ENCODE results near the gene IRAK2.
"Not testable (repeated sequence)": the region's sequence is repeated elsewhere in the genome, so short reads cannot be mapped to it uniquely, and the experiment has no call there.

The IRAK2 gene

DNA sequence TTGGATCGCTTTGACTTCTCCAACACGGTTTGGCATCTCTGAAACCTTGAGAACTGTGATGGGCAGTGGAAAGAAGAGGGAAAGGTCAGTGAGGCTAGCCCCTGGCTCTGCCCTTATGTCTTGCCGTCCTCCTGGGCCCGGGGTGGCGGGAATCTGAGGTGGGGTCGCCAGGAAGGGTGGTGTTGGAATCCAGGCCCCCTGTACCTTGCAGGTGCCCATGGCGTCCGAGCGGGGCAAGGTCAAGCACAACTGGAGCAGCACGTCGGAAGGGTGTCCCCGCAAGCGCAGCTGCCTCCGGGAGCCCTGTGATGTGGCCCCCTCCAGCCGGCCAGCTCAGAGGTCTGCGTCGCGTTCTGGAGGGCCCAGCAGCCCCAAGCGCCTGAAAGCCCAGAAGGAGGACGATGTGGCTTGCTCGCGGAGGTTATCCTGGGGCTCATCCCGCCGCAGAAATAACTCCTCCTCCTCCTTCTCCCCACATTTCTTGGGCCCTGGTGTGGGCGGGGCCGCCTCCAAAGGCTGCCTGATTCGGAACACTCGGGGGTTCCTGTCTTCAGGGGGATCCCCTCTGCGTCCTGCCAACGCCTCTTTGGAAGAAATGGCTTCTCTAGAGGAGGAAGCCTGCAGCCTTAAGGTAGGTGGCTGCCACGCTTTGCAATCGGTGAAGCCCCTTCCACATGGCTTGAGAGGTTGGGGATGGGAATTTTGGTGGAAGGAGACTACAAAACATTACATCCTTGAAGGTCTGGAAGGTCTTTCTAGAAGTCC lies 84.4 kb downstream of the IRAK2 start:
- DNase-seq (ENCODE audit: low read depth in 1 of 2, low spot score in 1 of 2): peak; percentile 15 to 36

DNA sequence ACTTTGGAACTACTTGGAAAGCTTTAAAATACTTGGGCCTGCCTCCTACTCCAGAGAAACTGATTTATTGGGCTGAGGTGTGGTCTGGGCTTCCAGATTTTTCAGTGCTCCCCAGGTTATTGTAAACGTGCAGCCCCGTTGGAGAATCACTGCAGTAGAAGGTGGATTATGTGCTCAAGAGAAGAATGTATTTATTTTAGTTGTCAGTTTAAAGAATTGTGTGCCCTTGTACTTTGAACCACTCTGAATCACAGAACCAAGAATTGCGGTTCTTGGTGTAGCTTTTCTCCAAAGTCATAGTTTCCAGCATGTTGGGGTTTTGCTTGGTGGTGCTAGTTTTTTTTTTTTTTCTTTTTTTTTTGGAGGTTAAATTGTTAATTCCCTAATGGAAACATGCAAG lies 85.1 kb downstream of the IRAK2 start:
- no peak for DNase-seq (ENCODE audit: low read depth in 1 of 2, low spot score in 1 of 2)

DNA sequence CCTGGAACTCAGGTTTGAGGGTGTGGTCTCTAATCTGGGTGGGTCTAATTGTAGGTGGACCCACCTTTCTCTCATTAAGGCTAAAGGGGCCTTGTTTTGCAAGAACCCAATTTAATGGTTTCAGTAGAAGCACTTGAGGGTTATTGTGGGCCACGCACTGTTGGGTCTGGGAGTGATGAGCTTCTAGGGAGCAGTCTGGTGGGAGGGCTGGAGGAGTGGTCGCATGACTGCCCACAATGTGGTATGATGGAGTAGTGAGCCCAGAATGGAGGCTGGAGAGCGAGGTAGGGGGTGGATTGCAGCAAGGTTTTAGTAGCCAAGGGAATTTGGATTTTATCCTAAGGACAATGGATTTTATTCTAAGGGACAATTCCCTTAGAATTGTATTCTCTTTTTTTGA lies 86.3 kb downstream of the IRAK2 start:
- DNase-seq (ENCODE audit: low read depth in 1 of 2, low spot score in 1 of 2): no peak

DNA sequence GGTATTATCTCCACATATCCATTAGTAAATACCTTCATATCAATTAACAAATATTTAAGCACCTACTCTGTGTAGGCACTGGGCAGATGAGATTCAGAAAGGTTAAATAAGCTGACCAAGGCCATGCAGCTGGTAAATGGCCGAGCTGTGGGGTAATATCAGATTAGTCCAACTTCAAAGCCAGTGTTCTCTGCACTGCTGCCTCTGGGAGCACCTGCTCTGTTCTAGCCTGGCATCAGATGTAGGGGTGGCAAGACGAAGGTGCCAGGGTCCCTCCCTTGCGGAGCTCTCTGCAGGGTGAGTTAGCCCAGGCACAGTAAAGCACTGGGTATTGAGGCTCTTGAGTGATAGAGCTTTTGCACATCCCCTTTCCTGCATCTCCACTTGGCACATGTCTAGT lies 89.0 kb downstream of the IRAK2 start:
- DNase-seq (ENCODE audit: low read depth in 1 of 2, low spot score in 1 of 2): no peak

DNA sequence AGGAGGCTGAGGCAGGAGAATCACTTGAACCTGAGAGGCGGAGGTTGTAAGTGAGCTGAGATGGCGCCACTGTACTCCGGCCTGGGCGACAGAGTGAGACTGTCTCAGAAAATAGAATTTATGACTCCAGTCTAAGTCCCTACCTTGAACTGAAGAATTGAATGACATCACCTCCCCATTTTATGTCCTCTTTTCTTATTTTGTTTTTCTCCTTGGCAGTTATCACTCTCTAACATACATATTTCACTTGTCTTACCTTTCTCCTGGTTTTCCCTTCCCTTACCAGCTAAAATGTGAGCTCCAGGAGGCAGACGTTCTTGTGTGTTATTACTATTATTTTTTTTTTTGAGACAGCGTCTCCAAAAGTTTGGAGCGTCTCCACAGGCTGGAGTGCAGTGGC lies 91.1 kb downstream of the IRAK2 start:
- DNase-seq (ENCODE audit: low read depth in 1 of 2, low spot score in 1 of 2): no peak

DNA sequence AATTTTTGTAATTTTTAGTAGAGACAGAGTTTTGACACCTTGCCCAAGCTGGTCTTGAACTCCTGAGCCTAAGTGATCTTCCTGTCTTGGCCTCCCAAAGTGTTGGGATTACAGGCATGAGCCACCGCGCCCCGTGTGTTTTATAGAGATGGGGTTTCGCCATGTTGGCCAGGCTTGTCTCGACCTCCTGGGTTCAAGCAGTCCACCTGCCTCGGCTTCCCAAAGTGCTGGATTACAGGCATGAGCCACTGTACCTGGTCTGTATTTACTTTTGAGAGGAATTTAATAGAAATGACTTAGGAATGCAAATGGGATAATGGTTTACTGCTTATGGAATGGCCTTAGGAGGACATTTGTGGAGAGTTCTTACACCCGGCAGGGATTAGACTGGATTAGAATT lies 94.3 kb downstream of the IRAK2 start:
- DNase-seq (ENCODE audit: low read depth in 1 of 2, low spot score in 1 of 2): no peak

DNA sequence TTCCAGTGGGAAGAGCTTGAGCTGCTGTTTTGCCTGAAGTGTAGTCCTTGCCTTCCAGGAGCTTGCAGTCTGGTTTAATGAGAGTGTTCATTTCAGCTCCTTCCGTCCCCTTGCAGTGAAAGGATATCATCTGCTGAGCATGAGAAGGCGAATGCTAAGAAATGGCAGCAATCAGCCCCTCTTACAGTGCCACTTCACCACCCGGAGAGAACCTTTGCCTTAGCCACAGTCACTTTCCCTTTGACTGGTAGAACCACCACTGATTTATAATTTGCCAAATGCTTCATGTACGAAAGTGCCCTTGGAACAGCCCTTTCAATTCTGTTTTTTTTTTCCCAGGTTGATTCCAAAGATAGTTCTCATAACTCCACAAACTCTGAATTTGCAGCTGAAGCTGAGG lies 95.1 kb downstream of the IRAK2 start:
- no peak for DNase-seq (ENCODE audit: low read depth in 1 of 2, low spot score in 1 of 2)

DNA sequence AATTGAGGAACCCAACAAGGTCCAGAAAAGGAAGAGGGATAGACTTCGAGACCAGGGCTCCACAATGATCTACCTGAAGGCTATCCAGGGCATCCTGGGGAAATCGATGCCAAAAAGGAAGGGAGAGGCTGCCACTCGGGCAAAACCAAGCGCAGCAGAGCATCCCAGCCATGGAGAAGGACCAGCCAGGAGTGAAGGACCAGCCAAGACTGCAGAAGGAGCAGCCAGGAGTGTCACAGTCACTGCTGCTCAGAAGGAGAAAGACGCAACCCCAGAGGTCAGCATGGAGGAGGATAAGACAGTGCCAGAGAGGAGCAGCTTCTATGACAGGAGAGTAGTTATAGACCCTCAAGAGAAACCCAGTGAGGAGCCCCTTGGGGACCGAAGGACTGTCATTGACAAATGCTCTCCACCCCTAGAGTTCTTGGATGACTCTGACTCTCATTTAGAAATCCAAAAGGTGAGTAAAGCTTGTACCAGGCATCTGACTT lies 95.5 kb downstream of the IRAK2 start:
- no peak for DNase-seq (ENCODE audit: low read depth in 1 of 2, low spot score in 1 of 2)

DNA sequence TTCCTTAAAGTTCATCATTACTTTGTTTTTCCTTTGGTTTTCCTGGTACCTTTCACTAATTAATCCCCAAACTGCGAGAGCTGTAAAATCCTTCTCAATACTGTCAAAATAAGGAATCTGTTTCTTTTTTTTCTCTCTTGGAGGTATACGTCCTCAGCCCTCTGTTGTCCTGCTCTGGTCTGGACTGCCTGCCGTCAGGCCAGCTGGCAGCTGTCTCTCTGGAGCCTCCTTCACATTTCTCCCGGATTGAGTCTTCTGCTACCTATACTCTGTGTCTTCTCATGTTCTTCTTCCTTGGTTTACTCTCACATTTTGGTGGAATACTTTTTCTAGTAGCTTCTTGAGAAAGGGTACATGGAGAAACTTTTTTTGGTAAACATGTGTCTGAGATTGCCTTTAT lies 97.3 kb downstream of the IRAK2 start:
- no peak for DNase-seq (ENCODE audit: low read depth in 1 of 2, low spot score in 1 of 2)

DNA sequence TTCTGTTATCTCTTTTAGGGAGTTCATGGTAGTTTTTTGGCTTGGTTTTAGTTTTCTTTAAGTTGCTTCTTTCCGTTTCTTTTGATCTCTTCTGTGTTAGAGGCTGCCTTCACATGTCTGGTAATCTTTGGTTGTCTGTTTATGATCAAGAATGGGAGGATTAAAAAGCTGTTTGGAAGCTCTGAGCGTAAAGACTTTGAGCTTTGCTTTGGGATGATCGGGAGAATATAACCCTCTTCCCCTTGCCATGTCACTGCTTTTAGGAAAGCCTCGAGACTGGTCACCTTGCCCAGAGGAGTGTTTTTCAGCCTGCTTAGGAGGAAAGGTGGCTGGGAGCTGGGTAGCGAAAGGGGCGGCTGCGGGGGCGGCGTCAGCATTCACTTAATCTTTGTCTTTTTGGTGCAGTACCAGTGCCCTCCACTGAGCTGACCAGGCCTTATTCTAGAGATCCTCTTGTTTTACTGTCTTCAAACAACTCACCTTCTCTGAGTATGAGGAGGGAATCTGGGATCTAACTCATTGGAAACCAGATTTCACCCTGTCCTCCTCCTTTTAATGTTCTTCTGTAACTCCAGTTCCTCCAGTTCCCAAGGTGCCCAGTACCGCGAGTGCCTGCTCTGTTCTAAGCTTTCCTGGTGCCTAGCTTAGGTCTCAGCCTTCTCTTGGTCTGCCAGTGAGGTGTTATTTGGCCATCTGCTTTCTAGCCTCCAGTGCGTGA lies 99.1 kb downstream of the IRAK2 start:
- DNase-seq (ENCODE audit: low read depth in 1 of 2, low spot score in 1 of 2): peak; percentile 34 to 38

DNA sequence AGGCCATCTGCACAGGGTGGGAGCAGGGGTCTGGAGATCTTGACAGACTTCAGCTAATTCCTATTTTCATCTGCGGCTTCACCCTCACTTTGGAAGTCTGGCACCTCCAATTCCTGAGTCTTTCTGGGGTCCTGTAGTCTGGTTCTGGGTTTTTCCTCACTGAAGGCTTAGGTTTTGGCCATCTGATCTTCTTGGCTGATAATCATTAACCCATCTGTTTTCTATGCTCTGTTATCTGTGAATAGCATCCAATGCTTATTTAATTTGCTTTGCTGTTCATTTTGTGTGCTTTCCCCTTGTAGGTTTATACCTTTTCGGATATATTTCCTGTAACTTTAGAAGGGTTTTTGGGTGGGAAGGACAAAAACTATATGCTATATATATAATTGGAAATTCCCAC lies 101.1 kb downstream of the IRAK2 start:
- DNase-seq (ENCODE audit: low read depth in 1 of 2, low spot score in 1 of 2): no peak

DNA sequence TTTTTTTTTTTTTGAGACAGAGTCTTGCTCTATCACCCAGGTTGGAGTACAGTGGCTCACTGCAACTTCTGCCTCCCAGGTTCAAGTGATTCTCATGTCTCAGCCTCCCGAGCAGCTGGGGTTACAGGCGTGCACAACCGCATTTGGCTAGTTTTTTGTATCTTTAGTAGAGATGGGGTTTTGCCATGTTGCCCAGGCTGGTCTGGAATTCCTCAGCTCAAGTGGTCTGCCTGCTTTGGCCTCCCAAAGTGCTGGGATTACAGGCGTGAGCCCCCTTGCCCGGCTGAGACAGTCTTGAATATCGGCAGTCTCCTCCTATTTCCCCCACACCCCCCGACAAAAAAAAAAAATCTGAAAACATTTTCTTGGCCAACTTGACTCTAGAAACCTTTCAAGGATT lies 102.2 kb downstream of the IRAK2 start:
- not testable (repeated sequence) for DNase-seq (ENCODE audit: low read depth in 1 of 2, low spot score in 1 of 2)

DNA sequence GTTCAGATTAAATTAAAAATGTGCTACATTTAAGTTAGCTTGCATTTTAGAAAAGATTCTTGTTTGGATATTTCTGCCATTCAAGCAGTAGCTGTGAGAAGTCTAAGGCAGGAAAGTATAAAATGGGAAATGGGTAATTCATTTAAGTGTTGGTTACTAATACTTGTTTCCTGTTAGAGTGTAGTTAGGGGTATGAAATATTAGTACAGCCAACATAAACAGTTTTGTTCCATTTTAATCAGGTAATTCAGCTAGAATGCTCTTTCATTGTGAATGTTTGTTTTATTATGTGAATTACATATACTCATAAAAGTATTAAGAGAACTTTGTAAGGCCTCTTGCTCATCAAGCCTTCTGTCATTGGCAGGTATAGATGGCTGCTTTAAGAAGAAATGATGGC lies 103.4 kb downstream of the IRAK2 start:
- DNase-seq (ENCODE audit: low read depth in 1 of 2, low spot score in 1 of 2): no peak

DNA sequence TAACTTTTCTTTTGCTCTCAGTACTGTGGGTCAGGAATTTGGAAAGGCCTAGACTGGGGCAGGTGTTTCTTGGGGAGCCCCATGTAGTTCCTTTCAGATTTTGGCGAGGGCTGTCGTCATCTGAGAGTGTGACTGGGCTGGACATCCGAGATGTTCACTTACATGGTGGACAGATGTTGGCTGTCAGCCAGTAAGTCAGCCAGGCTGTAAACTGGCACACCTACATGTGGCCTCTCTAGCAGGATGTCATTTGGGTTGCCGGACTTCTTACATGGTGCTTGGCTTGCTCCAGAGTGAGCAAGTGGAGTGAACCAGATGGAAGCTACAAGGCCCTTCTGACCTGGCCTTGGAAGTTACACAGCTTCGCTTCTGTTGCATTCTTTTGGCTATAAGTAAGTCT lies 104.2 kb downstream of the IRAK2 start:
- no peak for DNase-seq (ENCODE audit: low read depth in 1 of 2, low spot score in 1 of 2)

DNA sequence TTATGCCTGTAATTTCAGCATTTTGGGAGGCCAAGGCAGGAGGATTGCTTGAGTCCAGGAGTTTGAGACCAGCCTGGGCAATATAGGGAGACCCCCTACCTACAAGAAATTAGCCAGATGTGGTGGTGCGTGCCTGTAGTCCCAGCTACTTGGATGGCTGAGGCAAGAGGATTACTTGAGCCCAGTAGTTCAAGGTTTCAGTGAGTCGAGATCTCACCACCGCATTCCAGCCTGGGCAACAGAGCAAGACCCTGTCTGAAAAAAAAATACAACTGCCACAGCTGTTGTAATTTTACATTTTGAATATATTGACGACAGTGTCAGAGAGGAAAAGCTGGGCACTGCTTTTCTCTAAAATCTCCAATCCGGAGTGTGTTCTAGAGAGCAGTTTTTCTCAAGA lies 104.7 kb downstream of the IRAK2 start:
- DNase-seq (ENCODE audit: low read depth in 1 of 2, low spot score in 1 of 2): no peak

DNA sequence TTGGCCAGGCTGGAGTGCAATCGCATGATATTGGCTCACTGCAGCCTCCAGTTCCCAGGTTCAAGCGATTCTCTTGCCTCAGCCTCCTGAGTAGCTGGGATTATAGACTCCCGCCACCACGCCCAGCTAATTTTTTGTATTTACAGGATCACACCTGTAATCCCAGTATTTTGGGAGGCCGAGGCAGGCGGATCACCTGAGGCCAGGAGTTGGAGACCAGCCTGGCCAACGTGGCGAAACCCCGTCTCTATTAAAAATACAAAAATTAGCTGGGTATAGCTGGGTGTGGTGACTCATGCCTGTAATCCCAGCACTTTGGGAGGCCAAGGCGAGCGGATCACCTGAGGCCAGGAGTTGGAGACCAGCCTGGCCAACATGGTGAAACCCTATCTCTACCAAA lies 107.8 kb downstream of the IRAK2 start:
- DNase-seq (ENCODE audit: low read depth in 1 of 2, low spot score in 1 of 2): not testable (repeated sequence)

DNA sequence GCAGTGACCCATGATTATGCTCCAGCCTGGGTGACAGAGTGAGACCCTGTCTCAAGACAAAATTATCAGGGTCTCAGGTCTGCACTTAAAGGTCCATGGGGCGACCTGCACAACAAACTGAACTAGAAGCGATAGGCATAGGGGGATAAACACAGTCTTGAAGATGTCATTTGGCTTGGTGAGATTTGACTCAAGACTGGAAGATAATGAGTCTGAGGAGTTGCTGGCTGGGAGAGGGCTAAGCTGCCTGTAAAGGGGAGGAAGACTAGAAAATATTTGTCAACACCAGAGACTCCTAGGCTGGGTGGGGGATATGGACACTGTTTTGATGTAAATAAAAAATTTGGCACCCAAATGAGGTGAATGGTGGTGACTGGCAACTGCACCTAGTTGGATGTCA lies 108.3 kb downstream of the IRAK2 start:
- DNase-seq (ENCODE audit: low read depth in 1 of 2, low spot score in 1 of 2): no peak

DNA sequence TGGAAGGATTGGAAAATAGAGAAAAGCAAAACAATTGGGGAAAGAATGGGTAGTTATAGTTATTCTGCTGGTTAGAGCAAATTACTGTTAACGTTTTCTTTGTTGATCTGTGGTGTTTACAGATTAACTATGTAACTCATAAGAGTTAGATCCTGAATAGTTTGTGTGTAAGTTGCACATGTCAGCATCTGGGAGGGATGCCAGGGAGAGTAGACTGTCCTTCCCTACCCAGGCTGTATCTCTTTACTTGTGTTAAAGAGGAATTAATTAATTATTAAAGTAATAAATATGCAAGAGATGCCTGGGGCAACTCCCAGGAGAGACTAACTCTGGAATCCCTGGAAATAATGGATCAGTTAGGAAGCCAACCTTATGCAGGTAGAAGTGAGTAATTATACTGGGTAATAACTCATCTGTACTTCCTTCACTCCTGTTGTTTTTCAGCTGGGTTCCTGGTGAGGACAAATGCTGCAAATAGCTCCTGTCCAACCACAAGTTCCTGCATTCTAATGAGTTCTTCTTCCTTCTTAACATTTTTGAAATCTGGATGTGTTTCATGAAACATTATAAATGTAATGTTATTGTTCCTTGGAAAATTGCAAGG lies 109.1 kb downstream of the IRAK2 start:
- no peak for DNase-seq (ENCODE audit: low read depth in 1 of 2, low spot score in 1 of 2)

DNA sequence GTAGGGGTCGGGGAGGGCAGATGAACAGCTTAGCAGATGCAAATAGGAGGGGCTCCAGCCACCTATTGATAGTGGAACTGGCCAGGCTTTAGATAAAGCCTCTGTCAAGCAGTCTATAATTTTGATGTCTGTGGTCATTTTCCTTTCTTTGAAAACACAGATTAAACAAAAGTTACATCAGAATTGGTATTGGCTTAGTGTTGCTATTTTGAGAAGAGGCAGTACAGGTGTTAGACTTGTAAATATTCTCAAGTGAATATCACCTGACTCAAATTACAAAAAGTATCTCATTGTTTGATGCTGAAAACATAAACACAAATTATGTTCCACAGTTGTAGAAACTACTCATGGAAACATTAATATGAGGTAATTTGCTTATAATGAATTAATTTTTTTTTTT lies 109.9 kb downstream of the IRAK2 start:
- DNase-seq (ENCODE audit: low read depth in 1 of 2, low spot score in 1 of 2): no peak

DNA sequence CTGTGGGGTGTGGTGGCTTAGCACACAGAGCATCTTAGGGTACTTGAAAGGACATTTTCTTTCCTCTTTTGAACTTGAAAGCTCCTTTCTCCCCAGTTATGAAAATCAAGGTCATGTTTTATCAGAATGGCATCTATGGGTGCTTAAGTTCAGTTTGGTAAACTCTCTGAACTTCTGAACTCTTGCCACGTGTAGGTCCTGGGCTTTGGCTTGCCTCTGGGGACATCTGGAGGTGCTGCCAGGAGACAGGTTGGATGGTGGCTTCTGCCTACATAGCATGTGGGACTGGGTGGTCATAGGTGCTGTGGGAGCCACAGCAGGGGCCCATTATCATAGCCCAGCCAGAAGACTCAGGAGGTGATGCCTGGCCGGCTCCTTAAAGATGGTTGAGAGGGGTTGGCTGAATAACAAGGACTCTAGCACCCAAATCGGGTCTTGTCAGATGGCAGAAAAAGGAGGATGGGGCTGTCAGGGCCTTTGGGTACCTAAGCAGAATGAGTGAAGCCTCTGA lies 112.5 kb downstream of the IRAK2 start:
- no peak for DNase-seq (ENCODE audit: low read depth in 1 of 2, low spot score in 1 of 2)

DNA sequence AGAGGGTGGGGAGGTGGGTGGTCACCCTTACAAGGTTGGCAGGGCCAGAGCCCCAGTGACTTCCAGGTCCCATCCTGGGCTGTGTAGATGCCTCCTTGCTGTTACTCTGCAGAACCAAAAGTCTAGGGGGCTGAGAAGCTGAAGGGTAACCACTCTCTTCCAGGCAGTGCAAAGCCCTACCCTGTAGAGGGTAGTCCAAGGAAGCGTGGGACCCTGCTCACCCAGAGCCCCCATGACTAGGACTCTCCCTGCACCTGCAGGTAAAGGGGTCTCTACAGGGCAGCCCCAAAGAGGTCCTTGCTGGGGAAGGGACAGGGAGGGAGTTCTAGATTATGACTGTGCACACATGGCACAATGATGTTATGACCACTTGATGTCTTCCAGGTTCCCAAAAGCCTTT lies 113.8 kb downstream of the IRAK2 start:
- no peak for DNase-seq (ENCODE audit: low read depth in 1 of 2, low spot score in 1 of 2)

All from activated T-helper 1 cell treated with anti-CD3 and anti-CD28 coated beads, Interleukin-2, amount 50 U/mL, for 16 hours (primary cell).